ENCODE data around the gene TK1.

Gene TK1

DNA sequence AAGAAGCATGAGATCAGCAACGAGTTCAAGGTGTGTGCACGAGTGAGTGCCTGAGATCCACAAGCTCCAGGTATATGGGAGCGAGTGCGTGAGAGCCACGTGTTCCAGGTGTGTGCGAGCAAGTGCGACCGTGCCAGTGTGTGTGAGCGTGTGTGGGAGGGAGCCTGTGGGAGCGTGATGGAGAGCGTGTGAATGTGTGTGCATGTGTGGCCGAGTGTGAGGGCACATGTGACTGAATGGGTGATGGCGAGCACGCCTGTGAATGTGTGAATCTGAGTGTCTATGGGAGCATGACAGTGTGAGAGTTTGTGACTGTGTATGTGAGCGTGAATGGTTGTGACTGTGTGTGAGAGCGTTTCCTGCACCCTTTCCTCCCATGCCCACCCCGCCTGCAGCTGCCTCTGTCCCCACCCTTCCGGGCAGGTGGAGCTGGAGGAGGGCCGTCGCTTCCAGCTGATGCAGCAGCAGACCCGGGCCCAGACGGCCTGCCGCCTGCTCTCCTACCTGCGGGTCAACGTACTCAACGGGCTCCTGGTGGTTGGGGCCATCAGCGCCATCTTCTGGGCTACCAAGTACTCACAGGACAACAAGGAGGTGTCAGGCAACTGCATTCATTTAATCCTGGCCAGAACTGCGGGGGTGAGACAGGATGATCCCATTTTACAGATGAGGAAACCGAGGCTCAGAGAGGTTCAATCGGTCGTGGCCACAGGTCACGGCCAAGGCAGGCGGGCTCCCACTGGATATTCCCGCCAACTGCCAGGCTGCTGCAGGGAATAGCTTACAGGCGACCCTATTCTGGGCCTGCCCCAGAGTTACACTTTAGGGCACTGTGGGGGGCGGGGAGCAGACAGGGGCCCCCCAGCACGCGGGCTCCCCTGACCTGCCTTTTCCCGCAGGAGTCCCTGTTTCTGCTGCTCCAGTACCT, 52.6 kb downstream of the TK1 start:
- peak; percentile 55 for DNase-seq (ENCODE audit: low spot score)

DNA sequence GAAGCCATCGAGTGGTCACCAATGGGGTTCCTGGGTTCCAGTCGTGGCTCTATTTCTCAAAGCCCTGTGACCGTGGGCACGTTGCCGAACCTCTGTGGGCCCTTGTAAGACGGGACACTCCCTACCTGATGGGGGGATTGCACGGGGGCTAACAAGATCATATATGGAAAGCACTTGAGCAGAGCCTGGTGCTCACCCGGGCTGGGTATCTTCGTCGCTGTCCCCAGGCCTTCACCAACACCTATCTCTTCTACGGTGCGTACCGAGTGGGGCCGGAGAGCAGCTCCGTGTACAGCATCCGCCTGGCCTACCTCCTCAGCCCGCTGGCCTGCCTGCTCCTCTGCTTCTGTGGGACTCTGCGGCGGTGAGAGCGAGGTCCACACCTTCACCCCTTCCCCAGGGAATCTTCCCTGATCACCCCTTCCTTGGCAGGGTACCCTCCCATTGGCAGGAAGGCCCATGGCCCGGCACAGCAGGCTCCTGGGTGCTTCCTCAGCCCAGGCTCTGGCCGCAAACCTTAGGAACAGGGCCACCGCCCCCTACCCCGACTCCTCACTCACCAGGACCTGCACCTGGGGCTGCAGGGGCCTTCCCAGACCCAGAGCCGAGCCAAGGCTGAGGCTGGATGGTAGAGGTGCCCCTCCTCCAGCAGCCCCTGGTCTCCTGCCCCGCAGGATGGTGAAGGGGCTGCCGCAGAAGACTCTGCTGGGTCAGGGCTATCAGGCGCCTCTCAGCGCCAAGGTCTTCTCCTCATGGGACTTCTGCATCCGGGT, 53.5 kb downstream of the TK1 start:
- DNase-seq (ENCODE audit: low spot score): no peak

DNA sequence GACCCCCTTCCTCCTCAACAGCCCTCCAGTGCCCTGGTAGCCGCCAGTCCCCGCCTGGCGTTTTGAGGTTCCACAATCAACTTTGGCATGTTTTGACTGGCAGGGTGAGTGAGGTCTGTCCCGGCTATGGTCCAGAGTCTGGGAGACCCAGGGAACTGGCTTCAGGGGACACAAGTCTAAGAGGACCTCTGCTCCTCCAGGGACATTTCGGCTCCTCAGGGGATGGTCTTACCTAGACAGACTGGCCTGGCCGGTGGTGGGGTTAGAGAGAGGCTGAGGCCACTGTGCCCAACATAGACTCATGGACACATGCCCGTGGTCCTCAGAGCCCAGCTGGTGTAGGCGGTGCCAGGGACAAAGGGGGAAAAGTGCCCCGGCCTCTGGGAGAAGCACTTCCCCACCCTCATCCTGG, 54.1 kb downstream of the TK1 start:
- no peak for DNase-seq (ENCODE audit: low spot score)

DNA sequence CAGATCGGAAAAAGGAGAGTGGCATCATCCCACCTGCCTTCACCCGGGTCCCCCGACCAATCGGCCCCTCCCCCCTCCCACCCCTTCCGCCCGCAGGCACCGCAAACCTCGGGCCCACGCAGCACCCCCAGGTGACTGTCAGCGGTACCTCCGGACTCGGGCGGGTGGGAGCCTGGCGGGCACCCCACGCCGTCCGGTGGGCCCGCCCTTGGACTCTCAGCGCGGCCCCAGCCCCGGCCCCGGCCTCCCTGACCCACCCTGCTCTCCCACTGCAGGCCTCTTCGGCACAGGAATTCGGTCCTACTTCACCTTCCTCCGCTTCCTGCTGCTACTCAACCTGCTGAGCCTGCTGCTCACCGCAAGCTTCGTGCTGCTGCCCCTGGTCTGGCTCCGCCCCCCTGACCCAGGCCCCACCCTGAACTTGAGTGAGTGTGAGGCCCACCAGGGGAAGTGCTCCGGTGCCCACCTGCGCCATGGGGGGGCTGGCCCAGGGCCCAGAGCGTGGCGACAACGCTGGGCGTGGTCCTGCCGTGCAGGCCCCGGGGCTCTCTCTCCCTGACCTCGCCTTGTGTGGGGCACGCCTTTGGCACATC, 54.7 kb downstream of the TK1 start:
- no peak for DNase-seq (ENCODE audit: low spot score)

DNA sequence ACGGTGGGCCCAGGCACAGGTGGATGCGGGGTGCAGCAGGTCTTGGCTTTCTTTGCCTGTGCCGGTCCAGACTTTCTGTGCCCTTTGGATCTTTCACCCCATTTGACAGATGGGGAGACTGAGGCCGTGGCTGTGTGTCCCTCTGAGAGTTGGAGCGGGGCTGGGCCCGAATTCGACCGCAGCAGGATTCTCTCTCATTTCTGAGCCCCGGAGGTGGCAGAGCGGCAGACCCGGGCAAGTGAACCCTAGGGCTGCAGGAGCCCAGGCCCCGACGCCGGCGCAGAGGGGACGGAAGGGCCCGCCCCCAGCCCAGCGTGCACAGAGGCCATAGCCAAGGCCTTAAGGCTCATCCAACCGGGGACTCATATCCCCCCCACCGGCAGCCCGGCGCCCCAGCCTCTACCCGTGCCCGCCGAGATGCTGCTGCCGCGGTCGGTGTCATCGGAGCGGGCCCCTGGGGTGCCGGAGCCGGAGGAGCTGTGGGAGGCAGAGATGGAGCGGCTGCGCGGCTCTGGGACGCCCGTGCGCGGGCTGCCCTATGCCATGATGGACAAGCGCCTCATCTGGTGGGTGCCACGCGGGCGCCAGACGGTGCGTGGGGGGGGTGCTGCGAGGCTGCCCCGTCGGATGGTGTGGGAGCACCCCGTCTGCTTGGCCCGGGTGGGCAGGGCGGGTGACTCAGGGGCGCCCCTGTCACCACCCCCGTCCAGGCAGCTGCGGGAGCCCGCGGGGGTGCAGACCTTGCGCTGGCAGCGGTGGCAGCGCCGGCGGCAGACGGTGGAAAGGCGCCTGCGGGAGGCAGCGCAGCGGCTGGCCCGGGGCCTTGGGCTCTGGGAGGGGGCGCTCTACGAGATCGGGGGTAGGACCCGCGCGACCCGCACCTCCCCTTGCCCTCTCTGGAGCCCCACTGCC, 55.4 kb downstream of the TK1 start:
- DNase-seq (ENCODE audit: low spot score): no peak

DNA sequence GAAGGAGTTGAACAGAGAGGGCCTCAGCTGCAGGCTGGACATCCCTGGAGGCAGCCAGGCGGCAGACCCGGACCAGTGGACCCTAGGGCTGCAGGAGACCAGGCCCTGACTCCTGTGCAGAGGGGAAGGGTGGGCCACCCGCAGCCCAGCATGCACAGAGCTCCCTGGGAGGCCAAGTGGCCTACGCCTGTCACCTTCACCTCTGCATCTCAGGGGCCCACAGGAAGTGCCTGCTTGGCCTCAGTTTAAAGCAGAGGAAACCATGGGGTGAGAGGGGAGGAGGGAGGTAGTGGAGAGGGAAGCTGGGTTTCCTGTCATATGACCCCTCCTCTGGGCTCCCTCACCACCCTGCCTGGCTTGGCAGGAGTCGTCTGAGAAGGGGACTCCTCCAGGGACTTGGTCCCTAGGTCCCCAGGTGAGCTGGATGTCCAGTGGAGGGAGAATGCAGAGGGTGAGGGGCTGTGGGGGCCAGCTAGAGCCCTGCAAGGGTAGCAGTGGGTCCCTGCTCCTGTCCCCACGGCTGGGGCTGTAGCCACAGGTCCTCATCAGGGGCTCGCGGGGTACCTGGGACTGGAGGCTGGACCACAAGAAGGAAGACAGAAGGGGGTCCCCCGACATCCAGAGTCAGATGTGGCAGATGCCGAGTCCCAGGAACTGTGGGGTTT, 56.3 kb downstream of the TK1 start, which contains the start of gene TMC8:
TSS of gene TMC8 (plus strand) at position 335 of the 665 bp plus-strand sequence. CDS start 818 bp downstream, outside the sequence.
- DNase-seq (ENCODE audit: low spot score): no peak

DNA sequence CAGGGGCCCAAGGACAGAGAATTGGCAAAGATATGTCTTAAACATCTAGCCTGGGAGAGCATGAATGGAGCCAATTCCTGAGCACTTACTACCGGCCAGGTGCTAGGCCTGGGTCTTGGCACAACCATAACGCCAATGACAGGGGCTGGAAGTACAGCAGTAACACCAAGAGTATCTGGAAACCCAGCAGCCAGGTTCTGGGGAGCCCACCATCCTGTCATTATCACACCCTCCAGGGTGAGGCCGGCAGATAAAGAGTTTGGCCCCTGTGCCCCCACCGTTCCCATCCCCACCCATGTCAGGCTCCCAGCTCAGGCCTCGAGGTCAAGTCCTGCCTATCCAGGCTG, 56.8 kb downstream of the TK1 start:
- DNase-seq (ENCODE audit: low spot score): no peak

DNA sequence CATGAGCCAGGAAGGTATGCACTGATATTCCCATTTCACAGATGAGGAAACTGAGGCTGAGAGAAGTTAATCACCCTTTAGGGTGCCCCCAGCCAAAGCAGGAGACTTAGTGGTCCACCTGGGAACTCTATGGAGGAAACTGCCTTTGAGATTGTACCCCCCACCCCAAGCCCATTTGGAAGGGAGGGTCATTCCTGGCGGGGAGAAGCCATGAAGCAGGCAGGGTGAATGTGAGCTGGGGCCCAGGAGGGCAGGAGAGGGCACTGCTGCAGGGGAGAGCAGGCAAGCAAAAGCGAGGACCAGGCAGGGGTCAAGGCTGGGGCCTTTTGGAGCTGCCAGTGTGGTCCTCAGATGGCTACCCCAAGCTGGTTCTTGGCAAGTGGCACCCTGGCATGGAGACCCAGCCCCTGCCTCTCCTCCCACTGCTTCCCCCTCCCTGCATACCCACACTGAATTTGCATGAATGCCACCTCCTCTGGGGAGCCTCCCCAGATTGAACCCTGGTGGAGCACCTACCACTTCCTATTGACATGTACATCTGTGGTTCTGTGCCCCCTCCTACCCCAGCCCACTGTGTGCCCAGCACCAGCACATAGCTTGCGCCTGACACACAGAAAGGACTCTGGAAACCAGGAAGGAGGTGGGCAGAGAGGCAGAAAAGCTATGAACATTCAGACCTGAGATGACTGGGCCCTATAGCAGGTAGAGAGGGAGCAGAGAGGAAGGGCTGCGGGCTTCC, 57.3 kb downstream of the TK1 start:
- DNase-seq (ENCODE audit: low spot score): no peak

DNA sequence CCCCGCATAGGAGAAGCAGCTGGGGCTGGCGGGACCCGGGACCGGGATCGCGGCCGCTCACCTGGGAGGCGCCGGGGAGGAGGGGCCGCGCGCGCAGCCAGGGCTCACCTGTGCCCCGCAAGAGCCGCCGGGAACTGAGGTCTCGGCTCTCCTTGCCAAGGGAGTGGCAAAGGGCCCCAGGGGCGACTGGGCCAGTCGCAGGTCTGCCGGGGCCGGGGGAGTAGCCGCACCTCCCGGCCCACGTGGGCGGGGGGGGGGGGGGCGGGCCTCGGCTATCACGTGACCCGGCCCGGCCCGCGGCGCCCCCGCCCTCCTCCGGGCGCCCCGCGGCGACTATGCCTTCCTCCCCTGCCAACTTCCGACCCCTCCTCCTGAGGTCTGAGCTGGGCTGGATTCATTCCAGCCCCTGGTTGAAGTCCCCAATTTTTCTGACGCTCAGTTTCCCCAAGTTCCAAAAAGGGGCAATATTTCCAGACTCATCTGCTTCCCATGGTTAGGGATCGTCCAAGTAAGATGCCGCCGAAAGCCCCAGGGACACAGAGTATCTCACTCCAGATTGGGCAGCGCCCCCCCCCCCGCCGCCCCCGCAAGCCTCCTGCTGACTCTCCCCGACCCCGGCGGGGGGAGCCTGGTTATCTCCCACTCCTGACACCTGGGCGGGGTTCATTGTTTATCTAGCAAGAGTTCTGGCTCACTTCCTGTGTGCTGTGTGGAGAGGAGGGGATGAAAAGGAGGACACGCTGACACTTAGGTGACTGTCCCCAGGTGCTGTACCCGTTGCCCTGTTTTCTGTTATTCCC, 58.1 kb downstream of the TK1 start, which contains the start of gene TMC6:
TSS of gene TMC6 (minus strand) at position 205 of the 800 bp plus-strand sequence. CDS start 1,923 bp downstream, outside the sequence.
- peak; percentile 46 for DNase-seq (ENCODE audit: low spot score)

DNA sequence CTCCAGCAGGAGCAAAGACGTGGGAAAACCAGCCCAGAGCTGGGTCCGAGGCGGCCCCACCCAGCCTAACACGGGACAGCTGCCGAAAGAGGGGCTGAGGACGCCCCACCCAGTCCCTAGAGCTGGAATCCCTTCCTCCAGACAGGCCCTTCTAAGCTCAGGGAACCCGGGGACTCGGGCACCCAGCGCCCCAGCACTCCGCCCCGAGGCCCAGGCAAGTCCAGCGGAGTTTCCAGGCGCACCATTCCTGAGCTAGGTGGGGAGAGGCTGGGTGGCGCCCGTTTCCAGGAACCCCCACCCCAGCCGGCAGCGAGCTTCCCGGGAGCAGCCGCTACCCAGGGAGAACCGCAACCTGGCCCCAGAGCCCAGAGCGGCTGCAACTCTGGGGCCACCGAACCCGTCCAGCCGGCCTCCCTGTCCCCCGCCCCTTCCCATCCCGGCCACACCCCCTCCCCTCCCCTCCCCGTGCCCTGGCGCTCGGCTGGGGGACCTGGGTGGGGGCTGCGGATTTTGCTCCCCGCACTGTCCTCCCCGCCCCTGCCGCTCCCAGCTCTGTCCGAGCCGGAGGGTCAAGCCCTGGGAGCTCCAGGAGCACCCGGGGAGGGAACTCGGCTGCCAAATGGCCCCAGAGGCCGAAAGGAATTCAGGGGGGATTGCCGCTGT, 58.8 kb downstream of the TK1 start:
- DNase-seq (ENCODE audit: low spot score): no peak

DNA sequence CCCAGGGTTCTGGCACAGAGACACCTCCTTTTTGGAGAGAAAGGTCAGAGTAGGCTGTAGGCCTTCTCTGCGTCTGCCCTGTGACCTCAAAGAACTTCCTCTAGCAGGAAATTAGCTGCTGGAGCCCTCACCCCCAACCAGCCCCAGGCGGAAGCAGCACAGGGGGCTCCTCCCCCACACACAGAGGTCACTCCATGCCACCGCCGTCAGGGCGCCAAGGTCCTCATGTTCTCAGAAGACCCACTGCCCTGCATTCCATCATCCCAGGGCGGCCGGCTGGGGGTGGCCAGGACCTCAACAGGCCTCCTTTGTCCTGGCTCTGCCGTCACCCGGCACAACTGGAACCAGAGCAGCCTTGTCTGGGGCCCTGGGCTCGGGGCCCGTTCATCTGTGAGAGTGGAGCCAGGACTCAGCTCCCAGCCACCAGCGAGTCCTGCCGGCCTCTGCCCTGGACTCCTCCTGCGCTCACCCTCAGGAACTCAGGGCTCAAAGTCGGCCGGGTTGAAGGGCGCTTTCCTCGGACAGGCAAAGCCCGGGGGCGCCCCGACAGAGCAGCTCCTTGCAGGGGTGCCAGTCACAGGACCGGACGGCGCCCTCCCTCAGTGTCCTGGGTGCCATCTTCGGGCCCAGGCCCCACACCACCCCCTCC, 59.5 kb downstream of the TK1 start:
- DNase-seq (ENCODE audit: low spot score): peak; percentile 93

DNA sequence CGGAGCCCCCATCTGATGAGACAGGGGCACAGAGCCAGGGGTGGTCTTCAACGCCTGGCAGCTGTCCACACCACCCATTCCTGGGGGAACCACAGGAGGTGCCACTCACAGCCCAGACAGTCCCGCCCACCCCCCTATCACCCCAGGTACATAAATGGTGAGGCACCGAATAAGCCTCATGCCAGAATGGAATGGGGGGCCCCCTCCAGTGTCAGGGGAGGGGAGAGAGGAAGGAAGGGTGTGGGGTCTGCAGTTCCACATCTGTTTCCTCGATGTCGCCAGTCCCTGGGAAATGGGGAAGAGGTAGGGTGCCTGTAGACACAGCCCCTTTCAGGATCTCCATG, 60.0 kb downstream of the TK1 start:
- no peak for DNase-seq (ENCODE audit: low spot score)

DNA sequence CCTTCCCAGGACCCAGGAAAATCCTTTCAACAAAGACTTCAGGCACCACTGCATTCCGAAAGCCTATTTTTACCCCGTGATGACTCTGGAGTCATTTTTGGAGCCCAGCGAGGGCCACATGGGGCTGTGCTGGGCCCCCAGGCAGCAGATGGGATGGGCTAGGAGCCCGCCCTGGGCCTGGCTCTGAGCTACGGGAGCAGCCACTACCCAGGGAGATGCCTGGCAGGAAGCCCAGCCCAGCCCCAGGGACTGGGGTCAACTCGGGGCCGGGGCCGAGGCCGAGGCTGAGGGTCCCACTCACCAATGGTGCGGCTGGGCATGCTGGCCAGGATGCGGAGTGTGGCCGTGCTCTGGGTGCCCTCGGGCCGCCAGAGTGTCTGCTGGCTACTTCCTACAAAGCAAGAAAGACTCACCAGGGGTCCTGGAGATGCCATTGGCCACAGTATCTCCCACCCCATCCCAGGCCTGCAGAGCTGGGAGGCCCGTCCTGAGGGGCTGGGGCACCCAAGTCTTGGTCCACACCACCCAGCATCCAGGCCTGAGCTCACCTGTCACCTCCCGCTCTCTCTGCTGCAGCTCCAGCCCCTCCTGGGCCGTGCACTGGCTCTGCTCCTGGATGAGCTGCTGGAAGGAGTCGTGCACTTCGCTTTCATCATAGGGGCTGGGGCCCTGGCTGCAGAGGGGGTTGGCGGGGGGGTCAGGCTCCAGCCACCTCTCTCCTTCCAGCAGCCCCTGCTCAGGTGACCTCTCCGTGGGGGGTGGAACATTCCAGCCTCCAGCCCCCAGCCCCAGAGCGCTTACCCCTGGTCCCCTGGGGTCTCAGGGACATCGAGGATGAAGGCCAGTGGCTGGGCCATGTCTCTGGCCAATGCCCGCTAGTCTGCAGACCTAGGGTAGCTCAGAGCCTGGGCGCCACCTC, 60.6 kb downstream of the TK1 start:
- DNase-seq (ENCODE audit: low spot score): peak; percentile 33

DNA sequence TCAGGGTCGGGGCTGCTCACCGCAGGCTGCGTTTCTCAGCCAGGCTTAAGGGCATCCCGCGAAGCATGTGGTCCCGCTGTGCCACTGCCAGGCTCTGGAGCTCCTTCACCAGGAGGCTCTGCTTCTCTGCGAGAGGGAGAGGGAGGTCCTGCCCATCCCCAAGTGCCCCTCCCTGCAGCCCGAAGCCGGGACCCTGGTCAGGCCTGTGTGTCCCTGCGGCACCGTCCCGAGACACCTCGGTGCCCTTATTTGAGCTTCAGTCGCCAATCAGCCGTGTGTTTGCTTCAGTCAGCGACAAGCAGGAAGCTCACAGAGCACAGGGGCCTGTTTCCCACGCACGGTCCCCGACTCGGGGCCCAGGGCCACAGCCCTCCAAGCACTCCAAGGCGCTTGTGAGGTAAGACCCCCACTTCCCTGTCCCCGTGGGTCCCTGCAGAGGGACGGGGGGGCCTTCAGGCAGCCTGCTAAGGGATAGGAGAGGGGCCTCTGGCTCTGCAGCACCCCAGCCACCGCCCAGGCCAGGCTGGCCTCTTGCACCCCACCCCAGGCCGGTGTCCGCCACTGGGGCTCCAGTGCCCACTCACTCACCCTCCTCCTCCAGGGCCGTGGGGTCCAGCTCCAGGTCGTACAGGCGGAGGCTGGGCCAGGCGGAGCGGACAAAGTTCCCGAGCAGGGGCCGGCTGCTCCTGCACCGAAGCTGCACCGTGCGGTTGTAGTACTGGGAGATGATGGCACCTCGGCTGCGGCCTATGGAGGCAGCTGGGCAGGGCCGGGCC, 61.5 kb downstream of the TK1 start:
- no peak for DNase-seq (ENCODE audit: low spot score)

DNA sequence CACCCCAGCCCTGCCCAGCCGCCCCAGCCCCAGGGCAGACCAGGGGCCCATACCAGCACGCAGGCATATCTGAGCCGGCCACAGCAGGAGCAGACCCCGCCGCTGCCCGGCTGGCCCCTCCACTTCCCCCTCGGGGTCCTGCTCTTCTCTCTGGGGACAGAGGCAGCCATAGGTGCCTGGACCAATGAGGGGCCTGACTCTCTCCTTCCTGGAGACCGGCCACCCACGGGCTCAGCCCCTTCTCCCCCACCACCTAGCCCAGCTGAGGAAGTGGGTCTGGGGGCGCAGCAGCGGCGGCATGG, 62.1 kb downstream of the TK1 start:
- no peak for DNase-seq (ENCODE audit: low spot score)
